ENCODE data around the gene CDYL.

CDYL gene

GRCh38 chr6:4774715-4775493 is 1.3 kb upstream of the CDYL start:
- no peak for FAIRE-seq

DNA sequence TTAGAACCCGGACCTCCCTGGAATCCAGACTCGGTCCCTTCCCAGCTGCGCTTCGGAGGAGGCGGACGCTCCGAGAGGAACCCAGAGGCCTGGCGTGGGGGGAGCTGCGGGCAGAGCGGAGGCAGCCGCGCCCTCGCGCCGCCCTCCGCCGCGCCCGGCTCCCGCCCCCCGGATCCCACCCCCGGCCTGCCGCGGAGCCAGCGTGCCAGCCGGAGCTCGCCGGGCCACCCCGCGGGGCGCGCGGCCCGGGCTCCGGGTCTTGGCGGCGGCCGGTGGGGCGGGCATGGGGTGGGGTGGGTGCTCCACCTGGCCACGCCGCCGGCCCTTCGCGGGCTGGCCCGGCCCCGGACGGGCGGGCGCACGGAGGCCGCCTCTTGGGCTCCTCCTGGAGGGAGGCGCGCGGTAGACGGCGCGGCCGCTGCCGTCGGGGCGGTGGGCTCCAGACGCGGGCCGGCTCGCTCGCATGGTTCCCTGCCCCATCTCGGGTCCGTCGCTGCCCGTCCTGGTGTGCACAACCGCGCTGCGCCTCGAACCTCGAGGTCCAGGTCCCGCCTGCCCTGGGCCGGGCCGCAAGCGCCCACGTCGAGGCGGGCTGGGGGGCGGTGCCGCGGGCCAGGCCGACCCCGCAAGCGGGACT is 592 bp upstream of the CDYL start:
- no peak for FAIRE-seq

DNA sequence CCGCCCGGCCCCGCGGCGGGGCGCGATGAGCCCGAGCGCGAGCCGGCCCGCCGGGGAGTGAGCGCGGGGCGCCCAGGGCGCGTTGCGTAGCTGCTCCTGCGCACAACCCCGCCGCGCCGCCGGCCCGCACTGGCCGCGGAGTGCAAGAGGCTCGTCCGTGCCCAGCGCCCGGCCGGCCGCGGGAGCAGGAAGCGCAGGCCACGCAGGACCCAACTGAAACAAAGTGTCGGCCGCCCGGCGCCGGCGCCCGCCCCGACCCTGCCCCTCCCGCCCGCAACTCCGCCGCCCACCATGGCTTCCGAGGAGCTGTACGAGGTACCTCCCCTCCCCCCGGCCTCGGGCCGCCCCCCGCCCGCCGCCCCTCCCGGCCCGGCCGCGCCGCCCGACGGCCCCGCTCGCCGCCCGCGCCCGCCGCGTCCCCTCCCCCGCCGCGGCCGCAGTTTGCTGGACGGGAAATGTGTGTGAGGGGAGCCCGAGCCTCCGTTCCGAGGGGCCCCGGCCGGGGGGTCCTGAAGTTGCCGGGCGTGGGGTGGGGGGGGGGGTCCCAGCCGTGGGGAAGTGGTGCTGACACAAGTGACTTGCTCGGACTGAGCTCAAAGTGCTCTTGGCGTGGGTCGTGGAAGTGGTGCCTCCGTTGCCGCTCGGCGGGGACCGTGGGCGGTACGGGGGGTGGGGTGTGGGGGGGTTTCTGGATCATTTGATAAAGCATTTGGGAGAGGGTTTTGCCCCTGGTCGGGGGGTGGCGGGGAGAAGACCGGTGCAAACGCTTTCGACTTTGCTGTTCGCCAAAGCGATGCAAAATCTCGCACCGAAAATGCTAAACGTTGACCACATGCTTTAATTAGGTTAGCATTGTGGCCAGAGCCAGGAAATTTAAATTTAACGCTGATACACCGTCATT is 539 bp downstream of the CDYL start:
- FAIRE-seq: no peak

- no peak for FAIRE-seq
Observed at GRCh38 chr6:4777394-4777935, 1.3 kb downstream of the CDYL start.

GRCh38 chr6:4778086-4778485 is 1.9 kb downstream of the CDYL start:
- no peak for FAIRE-seq

DNA sequence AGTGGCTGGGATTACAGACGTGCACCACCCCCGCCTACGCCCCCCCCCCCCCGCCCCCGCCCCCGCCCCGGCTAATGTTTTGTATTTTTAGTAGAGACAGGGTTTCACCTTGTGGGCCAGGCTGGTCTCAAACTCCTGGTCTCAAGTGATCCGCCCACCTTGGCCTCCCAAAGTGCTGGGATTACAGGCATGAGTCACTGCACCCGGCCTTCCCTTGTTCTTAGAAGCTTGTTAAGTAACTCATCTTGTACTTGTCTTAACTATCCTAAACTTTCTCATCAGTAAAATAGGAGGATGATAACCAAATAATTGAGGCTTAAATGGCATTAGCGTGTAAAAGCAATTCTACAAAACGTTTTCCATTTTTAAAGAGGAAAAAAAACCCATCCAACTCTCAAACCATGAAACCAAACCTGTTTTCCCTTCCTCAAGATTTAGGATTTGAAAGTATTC is 4.2 kb downstream of the CDYL start:
- no peak for FAIRE-seq

DNA sequence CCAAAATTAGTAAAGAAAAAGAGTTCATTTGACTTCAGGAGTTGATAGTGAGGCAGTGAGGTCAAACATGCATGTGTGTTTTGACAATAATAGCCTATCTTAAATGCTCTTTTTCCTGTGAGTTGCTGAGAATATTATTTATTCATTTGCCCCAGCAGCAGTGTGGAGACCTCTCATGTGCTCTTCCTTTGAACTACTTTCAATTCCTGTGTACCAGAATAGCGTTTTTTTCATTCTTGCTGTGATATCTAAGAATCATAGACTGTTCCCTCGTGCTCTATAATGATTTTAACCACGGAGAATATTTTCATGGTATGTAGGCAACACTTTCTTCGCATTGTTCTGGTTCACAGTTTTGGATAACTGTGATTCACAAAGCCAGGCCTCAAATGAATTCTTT is 5.2 kb downstream of the CDYL start:
- FAIRE-seq: no peak

GRCh38 chr6:4781967-4782575 is 5.9 kb downstream of the CDYL start:
- FAIRE-seq: no peak

DNA sequence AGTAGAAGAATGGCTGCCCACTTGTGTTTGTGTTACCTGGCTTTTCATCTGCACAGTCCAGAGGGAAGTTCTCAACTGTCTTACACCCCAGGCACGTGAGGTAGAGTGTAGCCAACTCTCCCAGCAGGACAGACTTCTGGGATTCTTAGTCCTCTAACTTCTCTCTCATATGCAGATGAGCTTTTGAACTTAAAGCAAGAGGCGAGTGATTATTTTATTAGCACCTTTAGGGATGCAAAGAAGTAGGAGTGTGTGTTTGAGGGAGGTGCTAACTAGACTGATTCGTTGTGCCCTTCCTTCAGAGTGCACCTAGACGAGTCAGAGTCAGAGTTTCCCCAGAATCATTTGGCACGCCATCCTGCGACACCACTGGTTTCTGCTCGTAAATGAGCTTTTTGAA is 10.8 kb downstream of the CDYL start:
- no peak for FAIRE-seq

DNA sequence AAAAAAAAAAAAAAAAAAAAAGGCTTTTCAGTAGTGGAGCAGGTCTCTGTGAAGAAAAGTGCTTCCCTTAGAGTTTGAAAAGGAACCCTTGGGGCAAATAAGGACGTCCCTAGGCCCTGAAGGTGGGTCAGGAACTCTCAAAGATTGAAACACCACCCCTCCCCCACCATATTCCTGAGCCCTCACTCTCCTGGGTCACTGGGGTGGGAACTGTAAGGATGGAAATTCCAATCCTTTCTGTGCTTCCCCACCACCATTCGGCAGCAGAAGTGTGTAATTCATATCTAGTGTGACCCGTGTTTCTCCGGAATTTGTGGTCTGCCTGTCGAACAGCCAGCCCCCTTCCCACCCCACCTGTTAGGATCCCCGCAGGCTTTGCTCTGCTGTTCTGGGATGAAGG is 12.3 kb downstream of the CDYL start:
- no peak for FAIRE-seq

DNA sequence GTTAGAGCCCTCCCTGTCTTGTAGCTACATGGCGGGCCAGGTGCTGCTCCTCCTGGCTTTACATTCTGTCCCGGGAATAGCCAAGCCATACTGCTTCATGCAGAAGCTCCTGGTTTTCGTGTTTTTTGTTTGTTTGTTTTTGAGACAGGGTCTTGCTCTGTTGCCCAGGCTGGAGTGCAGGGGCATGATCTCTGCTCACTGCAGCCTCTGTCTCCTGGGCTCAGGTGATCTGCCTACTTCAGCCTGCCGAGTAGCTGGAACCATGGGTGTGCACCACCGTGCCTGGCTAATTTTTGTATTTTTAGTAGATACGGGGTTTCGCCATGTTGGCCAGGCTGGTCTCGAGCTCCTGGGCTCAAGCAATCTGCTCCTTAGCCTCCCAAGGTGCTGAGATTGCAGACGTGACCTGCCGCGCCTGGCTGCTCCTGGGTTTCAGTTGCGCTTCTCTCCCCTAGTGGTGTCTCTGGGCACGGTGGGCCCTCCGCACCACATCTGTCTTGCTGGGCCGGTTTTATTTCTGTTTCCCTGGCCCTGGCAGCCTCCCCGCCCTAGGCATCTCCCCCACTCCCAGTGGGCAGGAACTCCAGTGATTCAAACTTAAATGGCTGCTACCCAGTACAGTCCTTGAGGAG is 12.9 kb downstream of the CDYL start:
- FAIRE-seq: no peak

DNA sequence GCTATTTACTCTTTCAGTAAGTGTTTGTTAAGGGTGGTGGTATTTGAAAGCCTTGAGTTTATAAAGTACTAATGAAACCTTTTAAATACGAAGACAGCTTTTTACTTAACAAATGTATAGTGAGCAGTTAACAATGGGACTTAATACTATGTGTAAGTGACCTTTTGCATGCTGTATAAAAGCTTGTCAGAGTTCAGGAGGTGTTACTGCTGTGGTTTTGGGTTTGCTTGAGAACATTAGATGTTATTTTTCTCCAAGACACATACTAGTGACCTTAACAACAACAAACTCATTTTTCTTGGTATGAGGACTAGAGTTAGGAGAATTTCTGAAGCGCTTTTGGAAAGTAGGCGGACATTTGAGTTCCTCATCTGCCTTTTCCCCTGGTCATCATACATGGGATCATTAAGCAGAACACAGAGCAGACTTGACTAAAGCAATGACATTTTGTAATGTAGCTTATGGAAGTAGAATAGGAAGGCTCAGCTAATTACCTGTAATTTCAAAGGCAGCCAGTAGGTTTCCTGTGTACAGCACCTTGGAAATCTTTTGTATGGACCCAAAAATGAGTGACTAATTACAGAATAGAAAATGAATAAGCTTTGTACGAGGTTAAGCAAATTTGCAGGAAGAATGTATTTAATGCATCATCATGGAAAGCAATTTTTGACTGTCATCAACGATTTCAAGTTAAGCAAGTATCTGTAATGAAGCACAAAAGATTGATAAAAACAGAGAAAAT is 14.1 kb downstream of the CDYL start:
- no peak for FAIRE-seq

DNA sequence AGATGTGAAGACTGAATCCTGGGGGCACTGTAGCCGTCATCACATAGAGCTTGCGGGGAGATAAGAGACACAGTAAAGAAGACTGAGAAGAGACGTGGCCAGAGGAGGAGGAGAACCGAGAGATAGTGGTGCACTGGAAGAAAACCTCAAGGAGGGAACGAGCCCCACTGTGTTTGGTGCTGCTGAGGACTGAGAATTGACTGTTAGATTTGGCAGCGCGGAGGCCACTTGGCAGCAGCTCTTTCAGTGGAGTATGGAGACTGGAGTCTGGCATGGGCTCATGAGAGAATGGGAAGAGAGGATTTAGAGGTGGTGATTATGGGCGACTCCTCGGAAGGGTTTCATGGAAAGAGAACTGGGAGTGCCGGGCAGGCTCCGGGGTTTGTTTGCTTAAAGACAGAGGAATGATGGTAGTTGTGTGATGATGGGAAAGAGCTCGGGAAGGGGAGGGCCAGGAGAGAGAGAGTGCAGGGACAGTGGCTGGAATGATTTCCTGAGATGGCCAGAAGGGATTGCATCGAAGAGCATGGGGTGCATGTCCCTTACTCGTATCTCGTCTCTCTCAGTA is 18.0 kb downstream of the CDYL start:
- FAIRE-seq: no peak

DNA sequence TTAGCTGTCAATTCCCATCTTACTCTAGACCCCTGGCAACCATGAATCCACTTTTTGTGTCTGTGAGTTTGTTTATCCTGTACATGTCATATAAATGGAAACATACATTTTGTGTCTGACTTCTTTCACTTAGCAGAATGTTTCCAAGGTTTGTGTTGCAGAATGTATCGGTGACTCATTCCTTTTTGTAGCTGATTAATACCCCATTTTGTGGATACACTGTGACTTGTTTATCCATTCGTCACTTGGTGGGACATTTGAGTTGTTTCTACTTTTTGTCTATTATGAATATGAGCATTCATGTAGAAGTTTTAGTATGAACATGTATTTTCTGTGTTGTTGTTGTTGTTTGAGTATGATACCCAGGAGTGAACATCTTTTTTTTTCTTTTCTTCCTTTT is 21.4 kb downstream of the CDYL start:
- no peak for FAIRE-seq

DNA sequence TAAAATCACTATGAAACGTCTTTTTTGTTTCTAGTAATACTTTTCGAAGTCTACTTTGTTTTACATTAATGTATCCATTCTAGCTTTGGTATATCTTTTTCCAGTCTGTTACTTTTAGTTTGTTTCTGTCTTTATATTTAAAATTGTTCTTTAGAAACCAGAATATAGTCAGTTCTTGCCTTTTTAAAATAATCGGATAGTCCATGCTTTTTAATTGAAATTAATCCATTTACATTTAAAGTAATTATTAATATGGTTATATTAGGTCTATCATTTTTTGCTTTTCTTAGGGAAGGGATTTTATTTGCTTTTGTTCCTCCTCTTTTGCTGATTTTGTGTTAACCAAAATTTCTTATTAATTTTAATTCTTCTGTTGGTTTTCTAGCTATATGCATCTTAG is 23.7 kb downstream of the CDYL start:
- no peak for FAIRE-seq

GRCh38 chr6:4800662-4801061 is 24.5 kb downstream of the CDYL start:
- FAIRE-seq: no peak

GRCh38 chr6:4801491-4802110 is 25.4 kb downstream of the CDYL start:
- no peak for FAIRE-seq

GRCh38 chr6:4802312-4802935 is 26.2 kb downstream of the CDYL start:
- FAIRE-seq: no peak

DNA sequence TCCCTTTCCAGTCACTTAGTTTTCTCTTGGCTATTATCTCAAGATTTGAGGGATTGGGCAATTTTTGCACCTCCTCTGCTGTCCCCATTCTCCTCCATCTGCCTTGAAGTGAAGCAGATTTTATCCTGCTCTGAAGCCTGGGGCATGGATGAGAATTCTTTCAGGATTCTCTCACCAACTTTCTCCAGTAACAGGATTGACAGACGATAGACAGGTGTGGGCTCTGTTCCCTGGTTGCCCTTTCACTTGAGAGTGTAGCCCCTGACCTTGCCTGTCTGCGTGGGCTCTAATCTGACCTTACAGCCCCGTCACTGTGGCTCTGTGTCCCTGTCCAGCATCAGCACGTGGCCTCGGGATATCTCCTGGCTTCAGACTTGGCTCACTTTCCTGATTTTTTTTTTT is 27.1 kb downstream of the CDYL start:
- no peak for FAIRE-seq

GRCh38 chr6:4804095-4804494 is 27.9 kb downstream of the CDYL start:
- FAIRE-seq: no peak

Data from colon (tissue), 2 donors.